NCI-H1694 treated with DMSO at 0.1 percent for 48 hours (cell line): Measurements from ENCODE around the gene DIP2B.

Experiments
- DNase-seq: peaks from one replicate; lab custom pipeline; 2025; lab: John Stamatoyannopoulos, UW

DIP2B gene

DNA sequence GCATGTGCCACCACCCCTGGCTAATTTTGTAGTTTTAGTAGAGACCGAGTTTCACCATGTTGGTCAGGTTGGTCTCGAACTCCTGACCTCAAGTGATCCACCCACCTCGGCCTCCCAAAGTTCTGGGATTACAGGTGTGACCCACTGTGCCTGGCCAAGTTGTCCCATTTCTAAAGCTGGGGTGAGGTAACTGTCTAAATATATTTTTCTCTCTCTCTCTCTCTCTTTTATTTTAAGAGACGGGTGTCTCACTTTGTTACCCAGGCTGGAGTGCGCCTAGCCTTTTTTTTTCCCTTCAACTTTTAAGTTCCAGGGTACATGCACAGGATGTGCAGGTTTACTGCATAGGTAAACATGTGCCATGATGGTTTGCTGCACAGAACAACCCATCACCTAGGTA lies 267.7 kb downstream of the DIP2B start:
- no peak for DNase-seq

DNA sequence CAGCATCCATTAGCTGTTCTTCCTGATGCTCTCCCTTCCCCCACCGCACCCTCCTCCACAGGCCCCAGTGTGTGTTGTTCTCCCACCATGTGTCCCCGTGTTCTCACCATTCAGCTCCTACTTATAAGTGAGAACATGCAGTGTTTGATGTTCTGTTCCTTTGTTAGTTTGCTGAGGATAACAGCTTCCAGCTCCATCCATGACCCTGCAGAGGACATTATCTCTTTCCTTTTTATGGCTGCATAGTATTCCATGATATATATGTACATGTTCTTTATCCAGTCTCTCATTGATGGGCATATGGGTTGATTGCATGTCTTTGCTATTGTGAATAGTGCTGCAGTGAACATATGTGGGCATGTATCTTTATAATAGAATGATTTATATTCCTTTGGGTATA lies 268.1 kb downstream of the DIP2B start:
- no peak for DNase-seq

DNA sequence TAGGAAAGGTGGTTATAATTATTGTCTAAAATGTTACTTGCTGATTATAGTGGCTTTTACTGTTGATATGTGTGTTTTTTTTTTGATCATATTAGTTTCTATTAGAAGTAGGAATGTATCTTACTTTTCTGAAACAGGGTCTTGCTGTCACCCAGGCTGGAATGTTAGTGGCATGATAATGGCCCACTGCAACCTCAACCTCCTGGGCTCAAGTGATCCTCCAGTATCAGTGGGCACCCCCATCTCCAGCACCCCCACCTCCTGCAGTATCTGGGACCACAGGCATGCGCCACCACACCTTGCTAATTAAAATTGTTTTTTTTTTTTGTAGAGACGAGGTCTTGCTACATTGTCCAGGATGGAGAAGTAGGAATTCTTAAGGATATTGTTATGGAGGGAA lies 270.5 kb downstream of the DIP2B start:
- no peak for DNase-seq

DNA sequence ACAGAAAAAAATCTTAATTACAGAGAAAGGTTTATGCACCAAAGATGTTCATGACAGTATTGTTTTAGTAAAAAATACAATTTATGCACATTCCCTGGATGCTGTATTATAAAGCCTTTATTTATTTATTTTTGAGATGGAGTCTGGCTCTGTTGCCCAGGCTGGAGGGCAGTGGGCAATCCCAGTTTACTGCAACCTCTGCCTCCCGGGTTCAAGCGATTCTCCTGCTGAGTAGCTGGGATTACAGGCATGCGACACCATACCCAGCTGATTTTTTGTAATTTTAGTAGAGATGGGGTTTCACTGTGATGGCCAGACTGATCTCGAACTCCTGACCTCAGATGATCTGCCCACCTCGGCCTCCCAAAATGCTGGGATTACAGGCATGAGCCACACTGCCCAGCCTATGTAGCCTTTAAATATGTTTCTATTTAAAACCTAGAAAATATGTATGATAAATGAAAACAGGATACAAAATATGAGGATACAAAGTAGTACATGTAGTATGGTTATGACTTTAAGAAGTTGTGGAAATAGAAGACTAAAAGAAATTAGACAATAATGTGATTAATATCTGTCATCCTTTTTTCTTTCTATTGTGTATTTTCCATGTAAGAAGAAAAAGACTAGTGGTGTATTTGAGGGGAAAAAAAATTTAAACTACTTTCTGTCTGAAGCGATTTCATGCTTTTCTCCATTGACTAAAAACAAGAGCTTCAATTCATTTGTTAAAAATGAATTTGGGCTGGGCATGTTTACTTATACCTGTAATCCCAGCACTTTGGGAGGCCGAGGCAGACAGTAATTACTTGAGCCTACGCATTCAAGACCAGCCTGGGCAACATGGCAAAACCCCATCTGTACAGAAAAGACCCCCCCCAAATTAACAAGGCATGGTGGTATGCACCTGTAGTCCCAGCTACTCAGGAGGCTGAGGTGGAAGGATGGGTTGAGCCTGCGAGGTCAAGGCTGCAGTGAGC lies 272.3 kb downstream of the DIP2B start:
- DNase-seq: no peak

DNA sequence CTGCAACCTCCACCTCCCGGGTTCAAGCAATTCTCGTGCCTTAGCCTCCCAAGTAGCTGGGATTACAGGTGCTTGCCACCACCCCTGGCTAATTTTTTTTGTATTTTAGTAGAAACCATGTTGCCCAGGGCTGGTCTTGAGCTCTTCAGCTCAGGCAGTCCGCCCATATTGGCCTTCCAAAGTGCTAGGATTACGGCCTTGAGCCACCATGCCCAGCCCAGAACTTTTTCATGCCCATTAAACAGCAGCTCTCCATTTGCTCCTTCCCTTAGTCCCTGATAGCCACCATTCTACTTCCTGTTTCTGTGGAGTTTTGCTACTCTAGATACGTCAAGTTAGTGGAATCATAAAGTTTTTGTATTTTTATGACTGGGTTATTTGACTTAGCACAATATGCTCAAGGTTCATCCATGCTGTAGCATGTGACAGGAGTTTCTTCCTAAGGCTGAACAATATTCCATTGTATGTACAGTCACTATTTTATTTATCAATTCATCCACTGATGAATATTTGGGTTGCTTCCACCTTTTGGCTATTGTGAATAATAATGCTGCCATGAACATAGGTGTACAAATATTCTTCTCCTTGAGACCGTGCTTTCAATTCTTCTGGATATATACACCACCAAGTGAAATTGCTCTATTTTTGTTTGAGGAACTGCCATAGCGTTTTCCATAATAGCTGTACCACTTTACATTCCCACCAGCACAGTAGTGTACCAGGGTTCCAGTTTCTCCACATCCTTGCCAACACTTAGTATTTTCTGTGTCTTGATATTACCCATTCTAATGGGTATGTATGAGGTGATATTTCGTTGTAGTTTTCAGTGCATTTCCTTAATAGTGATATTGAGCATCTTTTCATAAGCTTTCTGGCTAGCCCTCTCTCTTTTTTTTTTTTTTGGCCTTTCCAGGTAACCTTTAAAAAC lies 274.1 kb downstream of the DIP2B start:
- DNase-seq: no peak

DNA sequence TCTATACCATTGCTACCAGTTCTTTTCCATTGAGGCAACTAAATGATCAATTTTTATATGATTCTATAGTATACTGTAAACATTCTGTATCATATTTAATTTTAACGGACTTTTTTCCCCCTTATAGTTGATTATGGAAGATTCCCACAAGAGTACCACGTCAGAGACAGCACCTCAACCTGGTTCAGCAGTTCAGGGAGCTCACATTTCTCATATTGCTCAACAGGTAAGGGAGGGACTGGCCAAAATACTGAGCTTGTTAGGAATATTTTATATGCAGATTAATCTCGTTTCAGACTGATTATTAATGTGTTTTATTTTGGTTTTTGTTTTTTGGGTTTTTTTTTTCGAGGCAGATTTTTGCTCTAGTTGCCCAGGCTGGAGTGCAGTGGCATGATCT lies 275.2 kb downstream of the DIP2B start:
- no peak for DNase-seq

DNA sequence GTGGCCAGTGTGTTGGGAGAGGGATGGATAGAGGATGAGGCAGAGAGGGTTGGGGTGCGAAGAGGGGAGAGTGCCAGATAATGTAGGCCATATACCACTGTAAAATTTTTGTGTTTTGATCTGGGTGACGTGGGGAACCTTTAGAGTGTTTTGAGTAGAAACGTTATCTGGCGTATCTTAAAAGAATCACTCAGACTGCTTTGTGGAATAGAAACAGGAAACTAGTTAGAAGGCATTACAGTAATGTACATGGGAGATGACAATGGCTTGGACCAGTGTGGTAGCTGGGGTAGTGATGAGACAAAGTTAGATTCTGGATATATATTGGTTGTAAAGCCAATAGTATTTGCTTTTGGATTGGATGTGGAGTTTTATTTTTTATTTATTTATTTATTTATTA lies 279.7 kb downstream of the DIP2B start:
- no peak for DNase-seq

DNA sequence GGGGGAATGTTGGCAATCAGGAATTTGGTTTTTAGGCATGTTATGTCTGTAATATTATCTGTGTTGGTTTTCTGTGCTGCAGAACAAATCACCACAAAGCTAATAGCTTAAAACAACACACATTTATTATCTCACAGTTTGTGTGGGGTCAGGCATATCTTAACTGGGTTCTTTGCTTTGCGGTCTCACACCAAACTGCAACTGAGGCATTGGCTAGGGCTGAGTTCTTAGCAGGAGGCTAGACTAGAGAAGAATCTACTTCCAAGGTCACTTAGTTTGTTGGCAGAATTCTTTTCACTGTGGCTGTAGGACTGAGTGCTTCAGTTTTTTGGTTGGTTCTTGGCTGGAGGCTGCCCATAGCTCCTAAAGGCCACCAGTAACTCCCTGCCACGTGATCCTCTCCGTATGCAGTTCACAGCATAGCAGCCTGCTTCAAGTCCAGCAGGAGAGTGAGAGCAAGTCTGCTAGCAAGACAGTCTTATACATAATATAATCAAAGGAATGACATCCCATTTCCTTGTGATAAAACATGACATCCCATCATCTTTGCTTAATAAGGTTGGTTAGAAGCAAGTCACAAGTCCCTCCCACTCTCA lies 280.7 kb downstream of the DIP2B start:
- no peak for DNase-seq

DNA sequence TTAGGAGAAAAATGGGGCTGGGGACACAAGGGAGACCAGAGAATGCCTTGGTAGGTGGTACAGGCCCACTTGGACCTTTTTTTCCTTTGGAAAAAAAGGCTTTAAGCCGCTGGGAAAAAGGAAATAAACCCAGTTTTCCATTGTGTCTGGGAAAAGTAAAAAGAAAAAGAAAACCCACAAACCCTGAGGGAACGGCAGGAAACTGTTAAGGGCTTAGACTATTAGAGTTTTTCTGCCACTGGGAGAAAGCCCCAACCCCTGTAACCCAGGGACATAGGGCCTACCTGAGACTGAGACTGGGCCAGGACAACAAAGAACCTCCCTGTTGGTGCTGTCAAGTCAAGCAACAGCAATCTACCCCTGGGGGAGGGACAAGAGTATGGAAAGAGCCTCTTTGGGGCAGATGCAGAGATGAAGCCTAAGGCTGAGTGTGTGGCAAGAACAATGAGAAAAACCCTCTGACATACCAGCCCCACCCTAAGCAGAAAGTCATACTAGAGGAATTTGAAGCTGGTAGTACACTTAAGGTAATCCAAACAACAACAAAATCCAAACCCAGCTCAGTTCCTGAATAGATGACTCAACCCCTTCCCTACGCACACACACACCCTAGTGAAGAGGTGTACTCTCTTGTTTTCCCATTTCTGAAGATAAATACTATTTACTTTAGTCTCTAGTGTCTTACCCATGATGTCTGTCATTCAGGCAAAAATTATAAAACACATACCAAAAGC lies 281.9 kb downstream of the DIP2B start:
- no peak for DNase-seq

DNA sequence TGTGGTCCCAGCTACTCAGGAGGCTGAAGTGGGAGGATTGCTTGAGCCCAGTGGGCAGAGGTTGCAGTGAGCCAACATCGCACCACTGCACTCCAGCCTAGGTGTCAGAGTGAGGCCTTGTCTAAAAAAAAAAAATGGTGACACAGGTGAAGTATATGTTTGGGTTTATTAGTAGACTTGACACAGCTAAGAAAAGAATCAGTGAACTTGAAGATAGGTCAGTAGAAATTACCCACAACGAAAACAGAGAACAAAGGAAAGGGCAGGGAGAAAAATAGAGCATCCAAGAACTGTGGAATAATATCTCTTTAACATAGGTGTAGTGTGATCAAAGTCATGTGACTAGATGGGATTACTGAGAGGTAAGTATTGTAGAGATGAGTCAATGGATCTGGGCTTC lies 282.8 kb downstream of the DIP2B start:
- DNase-seq: no peak

DNA sequence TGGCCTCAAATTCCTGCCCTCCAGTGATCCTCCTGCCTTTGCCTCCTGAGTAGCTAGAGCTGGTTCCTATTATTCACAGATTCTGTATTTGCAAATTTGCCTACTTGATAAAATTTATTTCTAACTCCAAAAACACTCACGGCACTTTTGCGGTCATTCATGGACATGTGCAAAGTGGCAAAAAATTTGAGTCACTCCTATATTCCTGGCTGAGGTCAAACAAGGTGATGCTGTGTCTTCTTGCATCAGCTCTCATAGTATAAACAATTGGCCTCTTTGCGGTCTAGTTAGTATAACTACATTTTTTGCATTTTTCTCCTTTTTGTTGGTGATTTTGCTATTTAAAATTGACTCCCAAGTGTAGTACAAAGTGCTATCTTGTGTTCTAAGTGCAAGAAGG lies 283.8 kb downstream of the DIP2B start:
- no peak for DNase-seq

DNA sequence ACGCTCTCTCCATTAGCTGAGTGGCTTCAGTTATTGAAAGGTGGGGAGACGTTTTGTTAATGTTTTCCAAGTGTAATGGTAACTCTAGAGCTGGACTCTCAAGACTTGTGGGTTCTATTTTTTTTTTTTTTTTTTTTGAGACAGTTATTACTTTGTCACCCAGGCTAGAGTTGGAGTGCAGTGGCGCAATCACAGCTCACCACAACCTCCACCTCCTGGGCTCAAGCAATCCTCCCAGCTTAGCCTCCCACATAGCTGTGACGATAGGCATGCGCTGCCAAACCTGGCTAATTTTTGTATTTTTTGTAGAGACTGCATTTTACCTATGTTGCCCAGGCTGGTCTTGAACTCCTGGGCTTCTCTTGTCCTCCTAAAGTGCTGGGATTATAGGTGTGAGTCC lies 285.3 kb downstream of the DIP2B start:
- DNase-seq: no peak
